GM10266 (cell line): ENCODE data around the gene EFR3B.
A peak's percentile ranks its signal among the peaks of the same experiment; 100 is the strongest.
"Not testable (repeated sequence)": the region's sequence is repeated elsewhere in the genome, so short reads cannot be mapped to it uniquely, and the experiment has no call there.

Source experiments
- DNase-seq: peaks from one replicate; pipeline ENCODE4 v3.0.0; 2012; ENCODE audit errors: extremely low spot score
- CTCF ChIP-seq: IDR thresholded peaks from 2 replicates; pipeline ENCODE4 v1.5.1; 2012; ENCODE audit warnings: mild to moderate bottlenecking, low read depth; ENCODE audit not compliant: control insufficient read depth, insufficient read depth; ENCODE audit errors: missing control alignments

Gene EFR3B

GRCh38 chr2:25151718-25152117, 109.8 kb downstream of the EFR3B start:
- no peak for TF ChIP-seq CTCF
- no peak for DNase-seq

GRCh38 chr2:25155401-25155800, 113.5 kb downstream of the EFR3B start:
- no peak for TF ChIP-seq CTCF
- DNase-seq = no peak

- no peak for TF ChIP-seq CTCF
- no peak for DNase-seq
Measured at GRCh38 chr2:25158096-25158852, 116.4 kb downstream of the EFR3B start.

GRCh38 chr2:25159949-25160348, 118.1 kb downstream of the EFR3B start:
- no peak for DNase-seq

GRCh38 chr2:25160376-25160775, 118.5 kb downstream of the EFR3B start:
- TF ChIP-seq CTCF = no peak
- no peak for DNase-seq

More at GRCh38 chr2:25159949-25160348, 118.1 kb downstream of the EFR3B start:
- TF ChIP-seq CTCF = no peak

- TF ChIP-seq CTCF = peak; percentile 26
- peak; percentile 86 for DNase-seq
Measured at GRCh38 chr2:25161055-25161781, 119.3 kb downstream of the EFR3B start.

- not testable (repeated sequence) for DNase-seq
Measured at GRCh38 chr2:25162061-25162460, 120.2 kb downstream of the EFR3B start.
